ENCODE measurements around the gene TMEM33.

DNA sequence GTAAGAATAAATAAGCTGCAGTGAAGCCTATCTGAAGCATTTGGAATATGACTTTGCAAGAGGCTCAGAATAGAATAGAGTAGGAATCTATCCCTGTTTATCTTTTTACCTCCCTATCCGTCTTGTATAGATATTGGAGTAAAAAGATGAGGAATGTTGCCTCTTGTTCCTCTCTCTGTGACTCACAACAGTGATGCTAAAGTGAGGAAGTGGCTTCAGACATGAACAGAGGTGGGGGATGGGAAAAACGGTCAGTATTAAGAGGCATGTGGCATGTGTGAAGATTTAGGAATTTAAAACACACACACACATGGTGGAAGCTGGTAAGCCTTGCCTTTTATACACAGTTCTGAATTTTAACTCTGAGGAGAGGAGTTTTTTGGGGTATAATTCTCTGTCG is 42.5 kb downstream of the TMEM33 start:
- TF ChIP-seq, protein P1, sequence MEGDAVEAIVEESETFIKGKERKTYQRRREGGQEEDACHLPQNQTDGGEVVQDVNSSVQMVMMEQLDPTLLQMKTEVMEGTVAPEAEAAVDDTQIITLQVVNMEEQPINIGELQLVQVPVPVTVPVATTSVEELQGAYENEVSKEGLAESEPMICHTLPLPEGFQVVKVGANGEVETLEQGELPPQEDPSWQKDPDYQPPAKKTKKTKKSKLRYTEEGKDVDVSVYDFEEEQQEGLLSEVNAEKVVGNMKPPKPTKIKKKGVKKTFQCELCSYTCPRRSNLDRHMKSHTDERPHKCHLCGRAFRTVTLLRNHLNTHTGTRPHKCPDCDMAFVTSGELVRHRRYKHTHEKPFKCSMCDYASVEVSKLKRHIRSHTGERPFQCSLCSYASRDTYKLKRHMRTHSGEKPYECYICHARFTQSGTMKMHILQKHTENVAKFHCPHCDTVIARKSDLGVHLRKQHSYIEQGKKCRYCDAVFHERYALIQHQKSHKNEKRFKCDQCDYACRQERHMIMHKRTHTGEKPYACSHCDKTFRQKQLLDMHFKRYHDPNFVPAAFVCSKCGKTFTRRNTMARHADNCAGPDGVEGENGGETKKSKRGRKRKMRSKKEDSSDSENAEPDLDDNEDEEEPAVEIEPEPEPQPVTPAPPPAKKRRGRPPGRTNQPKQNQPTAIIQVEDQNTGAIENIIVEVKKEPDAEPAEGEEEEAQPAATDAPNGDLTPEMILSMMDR (IDR thresholded peaks at IDR 0.05; ENCODE audit: low read depth, low read length) = no peak
- TF ChIP-seq EZH2phosphoT487 (IDR thresholded peaks at IDR 0.05; ENCODE audit: low read depth) = no peak

All from OCI-LY3 (cell line).